CD4-positive, alpha-beta T cell treated with Interleukin-4 for 4 hours (primary cell): ENCODE measurements around the gene HERC6.
A peak's percentile ranks its signal among the peaks of the same experiment; 100 is the strongest.
"Not testable (repeated sequence)": the region's sequence is repeated elsewhere in the genome, so short reads cannot be mapped to it uniquely, and the experiment has no call there.

Experiments used
- DNase-seq: peaks from one replicate; pipeline ENCODE4 v3.0.0-alpha.2; 2020

HERC6 gene

GRCh38 chr4:88448211-88448765, 69.6 kb downstream of the HERC6 start:
- DNase-seq: not testable (repeated sequence)

- DNase-seq: no peak
Observed at GRCh38 chr4:88448889-88449288, 70.2 kb downstream of the HERC6 start.

- DNase-seq: no peak
Observed at GRCh38 chr4:88449290-88449689, 70.6 kb downstream of the HERC6 start.

DNA sequence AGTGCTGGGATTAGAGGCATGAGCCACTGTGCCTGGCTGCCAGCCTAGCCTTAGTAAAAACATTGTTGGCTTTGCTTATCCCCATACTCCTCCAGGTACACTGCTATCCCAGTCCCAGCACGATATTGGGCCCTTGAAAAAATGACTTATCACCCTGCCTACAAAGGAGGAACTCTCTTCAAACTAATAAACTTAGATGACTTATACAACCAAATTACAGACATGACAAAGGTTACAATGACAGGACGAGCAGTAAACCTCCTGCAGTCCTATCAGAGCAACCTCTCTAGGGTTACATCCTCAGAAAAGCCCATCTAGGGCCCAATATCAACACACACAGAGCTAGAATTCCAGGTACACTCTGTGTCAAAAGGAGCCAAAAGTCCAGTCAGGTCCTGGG, 72.6 kb downstream of the HERC6 start:
- no peak for DNase-seq

DNA sequence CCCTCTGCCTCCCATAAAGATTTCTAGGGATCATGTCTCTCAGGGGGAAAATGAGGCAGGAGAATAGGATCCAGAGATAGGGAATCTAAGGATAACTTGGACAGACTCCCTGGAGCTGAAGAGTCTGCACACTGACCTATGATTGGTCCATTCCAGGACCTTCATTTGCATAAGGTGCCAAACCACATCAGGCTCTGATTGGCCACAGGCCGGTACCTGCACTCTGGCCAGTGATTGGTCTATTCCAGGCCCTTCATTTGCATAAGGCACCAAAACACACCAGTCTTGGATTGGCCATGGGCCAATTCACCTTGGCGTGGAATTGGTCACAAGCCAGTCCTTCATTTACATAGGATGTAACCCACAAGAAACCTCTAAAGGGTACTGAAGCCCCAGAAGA, 74.3 kb downstream of the HERC6 start:
- DNase-seq: no peak

GRCh38 chr4:88456670-88457306, 78.1 kb downstream of the HERC6 start, which contains the start of gene HERC5:
Gene HERC5 (plus strand): TSS chr4:88457119. CDS start chr4:88457270, 151 bp downstream.
- DNase-seq: peak; percentile 95

DNA sequence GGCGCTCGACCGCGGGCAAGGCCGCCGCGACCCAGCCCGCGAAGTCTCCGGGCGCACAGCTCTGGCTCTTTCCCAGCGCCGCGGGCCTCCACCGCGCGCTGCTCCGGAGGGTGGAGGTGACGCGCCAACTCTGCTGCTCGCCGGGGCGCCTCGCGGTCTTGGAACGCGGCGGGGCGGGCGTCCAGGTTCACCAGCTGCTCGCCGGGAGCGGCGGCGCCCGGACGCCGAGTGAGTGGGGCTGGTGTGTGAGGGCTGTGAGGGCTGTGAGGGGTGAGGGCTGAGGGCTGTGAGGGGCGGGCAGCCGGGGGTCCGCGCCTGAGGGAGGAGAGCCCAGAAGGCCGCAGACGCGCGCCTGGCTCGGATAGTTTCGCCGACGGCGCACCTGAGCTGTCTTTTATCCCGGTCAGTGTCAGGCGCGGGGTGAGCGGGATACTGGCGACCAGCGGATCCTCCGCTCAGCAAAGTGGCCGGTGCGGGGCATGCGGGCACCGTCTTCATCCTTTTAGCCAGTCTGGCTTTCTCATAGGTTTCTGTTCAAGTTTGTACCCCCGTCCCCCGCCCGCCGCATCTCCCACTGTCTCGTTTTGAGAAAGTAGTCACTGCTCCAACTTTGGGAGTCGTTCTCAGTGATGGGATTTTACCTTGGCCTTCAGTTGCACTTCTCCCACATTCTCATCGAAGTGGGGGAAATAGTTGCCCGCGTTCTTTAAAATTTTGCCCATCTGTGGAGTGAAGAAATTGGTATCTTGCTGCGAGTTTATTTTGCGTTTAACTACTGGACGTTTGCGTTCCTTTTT, 78.9 kb downstream of the HERC6 start:
- DNase-seq: peak; percentile 19

DNA sequence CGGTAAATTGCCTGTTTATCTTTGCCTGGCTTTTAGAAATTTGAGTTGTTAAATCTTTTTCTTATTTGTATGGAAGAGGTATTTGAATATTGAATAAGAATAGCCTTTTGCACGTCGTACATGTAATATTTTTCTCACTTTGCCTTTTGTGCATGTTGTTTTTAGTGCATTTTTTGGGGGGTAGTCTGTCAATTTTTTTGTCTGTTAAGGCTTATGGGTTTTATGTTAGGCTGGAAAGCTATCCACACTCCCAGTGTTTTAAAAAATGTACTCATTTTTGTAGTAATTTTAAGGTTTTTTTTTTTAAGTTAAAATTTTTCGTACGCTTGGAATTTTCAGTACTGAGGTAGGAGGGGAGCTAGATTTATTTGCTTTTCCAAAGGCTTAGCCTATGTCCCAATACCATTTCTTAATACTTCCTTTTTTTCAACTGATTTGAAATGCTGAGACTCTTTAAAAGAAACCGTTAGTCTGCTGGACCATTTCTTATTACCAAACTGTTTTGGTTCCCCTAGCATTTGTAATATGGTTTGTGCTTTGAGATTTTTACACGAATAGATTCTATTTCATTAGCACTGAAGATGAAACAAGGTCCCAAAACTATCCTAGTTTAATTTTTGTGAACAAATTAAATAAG, 79.6 kb downstream of the HERC6 start:
- DNase-seq: no peak

- no peak for DNase-seq
Observed at GRCh38 chr4:88465653-88466192, 87.1 kb downstream of the HERC6 start.

DNA sequence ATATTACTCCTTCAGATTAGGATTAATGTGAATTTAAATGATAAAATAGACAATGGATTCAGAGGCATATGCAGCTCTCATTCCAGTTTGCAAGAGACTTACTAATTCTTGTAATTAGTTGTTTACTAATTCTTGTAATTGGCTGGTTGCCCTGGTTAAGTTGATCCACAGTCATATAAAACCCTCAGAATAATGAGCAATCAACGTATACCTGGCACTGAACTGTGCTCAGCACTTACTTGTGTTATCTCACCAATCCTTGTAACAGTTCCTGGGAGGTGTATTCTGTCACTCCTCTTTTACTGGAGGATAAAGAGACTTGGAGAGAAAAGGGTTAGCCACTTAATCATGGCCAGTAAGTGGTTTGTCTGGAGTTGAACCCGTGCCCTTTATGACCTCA, 88.7 kb downstream of the HERC6 start:
- no peak for DNase-seq

DNA sequence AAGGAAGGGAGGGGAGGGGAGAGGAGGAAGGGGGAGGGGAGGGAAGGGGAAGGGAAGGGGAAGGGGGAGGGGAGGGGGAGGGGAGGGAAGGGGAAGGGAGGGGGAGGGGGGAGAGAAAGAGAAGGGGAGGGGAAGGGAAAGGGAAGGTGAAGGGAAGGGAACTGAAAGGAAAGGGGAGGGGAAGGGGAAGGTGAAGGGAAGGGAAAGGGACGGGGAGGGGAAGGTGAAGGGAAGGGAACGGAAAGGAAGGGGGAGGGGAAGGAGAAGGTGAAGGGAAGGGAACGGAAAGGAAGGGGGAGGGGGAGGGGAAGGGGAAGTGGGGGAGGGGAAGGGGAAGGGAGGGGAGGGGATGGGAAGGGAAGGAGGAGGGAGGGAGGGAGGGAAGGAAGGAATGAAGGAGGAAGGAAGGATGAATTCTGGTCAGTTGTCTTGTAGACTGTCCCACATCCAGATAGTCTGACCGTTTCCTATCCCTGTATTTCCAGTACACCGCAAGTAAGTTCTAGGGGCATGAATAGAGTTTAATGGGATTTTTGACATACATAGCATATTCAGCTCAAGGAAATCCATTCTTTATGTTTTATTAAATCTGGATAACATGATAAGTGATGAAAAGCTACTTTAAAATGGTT, 98.7 kb downstream of the HERC6 start:
- no peak for DNase-seq

GRCh38 chr4:88478247-88478646, 99.6 kb downstream of the HERC6 start:
- no peak for DNase-seq

DNA sequence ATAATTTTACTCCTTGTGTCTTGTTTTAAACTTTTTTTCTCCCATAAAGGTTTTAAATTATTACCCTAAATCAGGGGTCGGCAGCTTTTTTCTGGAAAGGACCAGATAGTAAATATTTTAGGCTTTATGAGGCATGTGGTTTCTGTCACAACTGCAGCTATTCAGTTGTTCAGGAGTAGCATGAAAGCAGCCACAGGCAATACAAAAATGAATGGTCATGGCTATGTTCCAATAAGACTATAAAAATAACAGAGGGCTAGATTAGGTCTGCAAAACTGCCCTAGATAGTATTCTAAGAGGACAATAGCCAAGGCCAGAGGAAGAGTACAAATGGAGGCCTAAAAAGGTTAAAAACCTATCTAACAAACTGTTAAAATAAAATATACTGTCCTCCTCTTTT, 102.9 kb downstream of the HERC6 start:
- no peak for DNase-seq

- no peak for DNase-seq
Observed at GRCh38 chr4:88489100-88489761, 110.6 kb downstream of the HERC6 start.
